Naive B cell (primary cell): ENCODE measurements around the gene ULBP1. TPM values are rescaled to one million over a fixed set of nuclear protein-coding genes. Genes with fewer than 3 reads are reported as not detected.
A peak's percentile ranks its signal among the peaks of the same experiment; 100 is the strongest.
"Not testable (repeated sequence)": the region's sequence is repeated elsewhere in the genome, so short reads cannot be mapped to it uniquely, and the experiment has no call there.

Experiments
- ATAC-seq, 2 donors: fragments of 150-1000 bp; cut with Tn5 transposase; 2 replicates each; pipeline ENCODE4 v1.10.0; 2021; ENCODE audit warnings: low read depth in 2 of 2, mild to moderate bottlenecking in 2 of 2, moderate library complexity in 2 of 2
- DNase-seq: peaks from one replicate; pipeline ENCODE4 v3.0.0; 2022
- H3K27ac Mint-ChIP-seq, 6 donors: one replicate each; pipeline ENCODE4 v1.8.0; 2020 to 2022; ENCODE audit warnings: mild to moderate bottlenecking in 6 of 6, mixed read lengths in 6 of 6, moderate library complexity in 5 of 6, inconsistent platforms in 2 of 6
- H3K27me3 Mint-ChIP-seq, 3 donors: one replicate each; pipeline ENCODE4 v1.8.0; 2021 to 2022; ENCODE audit warnings: mixed read lengths in 3 of 3, mild to moderate bottlenecking in 1 of 3
- H3K36me3 Mint-ChIP-seq, 2 donors: one replicate each; pipeline ENCODE4 v1.8.0; 2020 to 2022; ENCODE audit warnings: mixed read lengths in 2 of 2, inconsistent platforms in 1 of 2, mild to moderate bottlenecking in 1 of 2
- H3K4me1 Mint-ChIP-seq, 3 donors: one replicate each; pipeline ENCODE4 v1.8.0; 2020 to 2022; ENCODE audit warnings: mixed read lengths in 3 of 3, inconsistent platforms in 1 of 3, mild to moderate bottlenecking in 1 of 3, moderate library complexity in 1 of 3
- H3K4me3 Mint-ChIP-seq, 8 donors: one replicate each; pipeline ENCODE4 v1.8.0; 2020 to 2022; ENCODE audit warnings: mild to moderate bottlenecking in 8 of 8, mixed read lengths in 8 of 8, moderate library complexity in 8 of 8, inconsistent platforms in 2 of 8
- H3K9me3 Mint-ChIP-seq, 7 donors: one replicate each; pipeline ENCODE4 v1.8.0; 2020 to 2022; ENCODE audit warnings: mixed read lengths in 7 of 7, mild to moderate bottlenecking in 5 of 7, inconsistent platforms in 2 of 7, moderate library complexity in 1 of 7
- polyA plus RNA-seq, 6 donors: library from polyadenylated mRNA; unstranded; fragments of 300-500 nt; fragmentation: Illumina TruSeq; gene quantifications; one replicate each; pipeline ENCODE4 v1.2.3, GENCODE V29; 2021; ENCODE audit warnings: low read depth in 6 of 6

ULBP1 gene
- polyA plus RNA-seq, 6 donors from 2014 or later = not detected

DNA sequence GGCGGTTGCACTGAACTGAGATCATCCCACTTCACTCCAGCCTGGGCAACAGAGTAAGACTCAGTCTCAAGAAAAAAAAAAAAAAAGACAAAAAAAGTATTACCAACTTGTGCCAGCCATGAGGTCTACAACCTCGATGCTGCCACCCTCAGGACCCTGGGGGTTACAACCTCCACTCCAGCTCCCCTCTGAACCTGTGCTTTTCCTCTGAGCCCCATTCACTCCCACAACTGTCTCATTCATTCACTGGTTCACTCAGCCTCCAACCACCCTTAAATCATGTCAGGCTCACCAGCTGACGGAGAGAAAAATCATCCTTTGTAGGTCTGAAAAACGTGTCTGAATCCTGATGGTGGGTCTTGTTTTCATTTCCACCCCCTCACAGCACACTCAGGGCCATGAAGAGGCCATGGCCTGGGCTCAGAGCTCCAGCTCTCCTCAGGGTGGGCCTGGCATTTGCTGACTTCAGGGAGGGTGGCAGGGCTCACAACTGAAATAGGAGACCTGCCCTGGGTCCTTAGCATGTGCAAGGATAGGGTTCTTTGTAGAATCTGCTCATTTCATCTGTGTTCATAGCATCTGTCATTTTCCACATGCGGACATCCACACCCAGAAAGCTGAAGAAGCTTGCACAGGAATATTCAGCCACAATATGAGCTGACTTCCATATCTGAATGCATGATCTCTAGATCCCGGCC is 1.9 kb upstream of the ULBP1 start:
- peak overlapping the region in 2 of 6 donors; percentile 3 to 63 for H3K27ac Mint-ChIP-seq
- DNase-seq = no peak
- peak overlapping the region in 2 of 8 donors; percentile 12 to 65 for H3K4me3 Mint-ChIP-seq
- ATAC-seq = peak; percentile 19 to 21
- peaks cover 31 to 38% (median 36%) of the 10 kb centered on the region in 3 donors for H3K4me1 Mint-ChIP-seq
- peaks cover 76 to 86% (median 85%) of the 10 kb centered on the region in 3 donors for H3K27me3 Mint-ChIP-seq
- H3K9me3 Mint-ChIP-seq = peaks cover 0 to 6% (median 0%) of the 10 kb centered on the region in 7 donors
- H3K36me3 Mint-ChIP-seq = peaks cover 0 to 15% of the 10 kb centered on the region in 2 donors

DNA sequence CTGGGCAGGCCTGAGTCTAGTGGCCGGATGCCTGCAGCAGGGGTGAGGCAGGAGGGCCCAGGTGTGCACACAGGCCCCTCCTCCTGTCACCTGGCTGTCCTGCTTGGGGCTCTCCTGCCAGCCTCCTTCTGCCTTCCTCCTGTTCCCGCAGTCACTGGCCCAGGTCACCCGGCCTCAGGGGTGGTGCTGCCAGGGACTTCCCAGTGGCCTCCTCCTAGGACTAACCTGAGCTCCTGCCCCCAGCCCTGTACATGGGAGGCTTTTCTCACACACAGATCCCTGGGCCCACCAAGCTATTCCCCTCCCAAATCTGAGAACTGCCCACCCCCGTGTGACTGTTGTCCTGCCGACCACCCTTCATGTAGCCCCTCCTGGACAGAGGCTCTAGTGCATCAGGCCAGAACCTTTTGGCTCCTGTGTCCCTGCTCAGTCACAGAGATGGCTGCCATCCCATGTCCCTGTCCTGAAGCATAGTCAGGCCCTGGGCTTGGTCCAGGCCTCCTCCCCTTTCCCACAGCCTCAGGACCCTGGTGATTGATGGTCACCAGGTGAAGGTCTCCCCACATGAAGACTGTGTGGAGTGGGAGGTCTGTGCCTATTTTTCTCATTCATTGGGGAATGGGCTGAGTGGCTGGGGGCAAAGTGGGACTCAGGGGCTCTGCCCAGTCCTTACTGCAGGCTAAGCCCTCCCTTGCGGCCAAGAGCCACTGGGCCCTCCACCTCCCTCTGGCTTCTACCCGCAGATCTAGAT is 1.1 kb upstream of the ULBP1 start:
- peaks cover 0 to 6% (median 0%) of the 10 kb centered on the region in 7 donors for H3K9me3 Mint-ChIP-seq
- peaks cover 84 to 92% (median 92%) of the 10 kb centered on the region in 3 donors for H3K27me3 Mint-ChIP-seq
- H3K36me3 Mint-ChIP-seq = peaks cover 0 to 15% of the 10 kb centered on the region in 2 donors
- peak overlapping the region; percentile 81 to 98 (median 94) for H3K4me3 Mint-ChIP-seq
- peak overlapping the region in 3 of 6 donors; percentile 57 to 90 (median 85) for H3K27ac Mint-ChIP-seq
- H3K4me1 Mint-ChIP-seq = peaks cover 31 to 38% (median 36%) of the 10 kb centered on the region in 3 donors
- ATAC-seq (no peak), DNase-seq (no peak)

DNA sequence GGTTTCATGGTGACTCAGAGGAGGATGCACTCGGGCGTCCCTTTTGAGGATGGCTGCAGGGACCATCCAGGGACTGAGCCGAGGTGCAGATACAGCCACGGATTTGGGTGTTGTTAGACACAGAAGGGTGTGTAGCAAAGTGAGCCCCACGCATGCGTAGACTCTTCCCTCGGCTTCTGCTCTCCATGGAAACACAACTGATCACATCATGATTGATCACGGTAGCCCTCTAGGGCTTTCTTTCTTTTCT is 606 bp upstream of the ULBP1 start:
- DNase-seq = no peak
- peak in 1 of 2 donors; percentile 1 for ATAC-seq
- Mint-ChIP-seq H3K27me3 (peaks cover 85 to 93% (median 92%) of the 10 kb centered on the region in 3 donors), H3K4me1 (peaks cover 31 to 38% (median 36%) of the 10 kb centered on the region in 3 donors), H3K4me3 (peak overlapping the region; percentile 81 to 98 (median 94)), H3K9me3 (peaks cover 0 to 6% (median 0%) of the 10 kb centered on the region in 7 donors), H3K36me3 (peaks cover 0 to 15% of the 10 kb centered on the region in 2 donors), H3K27ac (peak overlapping the region in 5 of 6 donors; percentile 57 to 92 (median 85))

DNA sequence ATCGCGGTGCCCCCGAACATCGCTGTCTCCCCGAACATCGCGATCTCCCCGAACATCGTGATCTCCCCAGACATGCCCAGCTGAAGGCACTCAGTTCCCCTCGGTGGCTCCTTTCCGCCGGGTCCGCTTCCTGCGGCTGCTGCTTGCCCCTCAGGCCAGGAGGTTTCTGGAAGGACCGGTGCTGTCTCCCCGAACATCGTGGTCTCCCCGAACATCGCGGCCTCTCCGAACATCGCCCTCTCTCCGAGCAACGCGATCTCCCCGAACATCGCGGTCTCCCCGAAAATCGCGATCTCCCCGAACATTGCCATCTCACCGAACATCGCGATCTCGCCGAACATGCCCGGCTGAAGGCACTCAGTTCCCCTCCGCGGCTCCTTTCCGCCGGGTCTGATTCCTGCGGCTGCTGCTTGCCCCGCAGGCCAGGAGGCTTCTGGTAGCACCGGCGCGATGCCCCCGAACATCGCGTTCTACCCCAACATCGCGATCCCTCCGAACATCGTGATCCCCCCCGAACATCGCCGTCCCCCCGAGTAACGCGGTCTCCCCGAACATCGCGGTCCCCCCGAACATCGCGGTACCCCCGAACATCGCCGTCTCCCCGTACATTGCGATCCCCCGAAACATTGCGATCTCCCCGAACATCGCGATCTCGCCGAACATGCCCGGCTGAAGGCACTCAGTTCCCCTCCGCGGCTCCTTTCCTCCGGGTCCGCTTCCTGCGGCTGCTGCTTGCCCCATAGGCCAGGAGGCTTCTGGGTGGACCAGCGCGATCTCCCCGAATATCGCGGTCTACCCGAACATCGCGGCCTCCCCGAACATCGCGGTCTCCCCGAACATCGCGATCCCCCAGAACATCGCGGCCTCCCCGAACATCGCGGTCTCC is 808 bp downstream of the ULBP1 start:
- peaks cover 31 to 38% (median 36%) of the 10 kb centered on the region in 3 donors for H3K4me1 Mint-ChIP-seq
- H3K4me3 Mint-ChIP-seq = peak overlapping the region; percentile 81 to 98 (median 94)
- peaks cover 0 to 15% of the 10 kb centered on the region in 2 donors for H3K36me3 Mint-ChIP-seq
- H3K9me3 Mint-ChIP-seq = peaks cover 0 to 6% (median 0%) of the 10 kb centered on the region in 7 donors
- H3K27me3 Mint-ChIP-seq = peaks cover 84 to 93% (median 92%) of the 10 kb centered on the region in 3 donors
- no peak for ATAC-seq
- peak overlapping the region; percentile 76 to 95 (median 92) for H3K27ac Mint-ChIP-seq
- DNase-seq = peak; percentile 31

- Mint-ChIP-seq H3K4me1 (peaks cover 31 to 38% (median 36%) of the 10 kb centered on the region in 3 donors), H3K4me3 (peak overlapping the region; percentile 81 to 98 (median 94)), H3K9me3 (peaks cover 0 to 6% (median 0%) of the 10 kb centered on the region in 7 donors), H3K27ac (peak overlapping the region in 5 of 6 donors; percentile 76 to 95 (median 90)), H3K36me3 (peaks cover 0 to 20% of the 10 kb centered on the region in 2 donors), H3K27me3 (peaks cover 84 to 93% (median 92%) of the 10 kb centered on the region in 3 donors)
- ATAC-seq = peak; percentile 22 to 30
- peak; percentile 39 for DNase-seq
These were observed 1.7 kb downstream of the ULBP1 start for GRCh38 chr6:149965194-149966020.

DNA sequence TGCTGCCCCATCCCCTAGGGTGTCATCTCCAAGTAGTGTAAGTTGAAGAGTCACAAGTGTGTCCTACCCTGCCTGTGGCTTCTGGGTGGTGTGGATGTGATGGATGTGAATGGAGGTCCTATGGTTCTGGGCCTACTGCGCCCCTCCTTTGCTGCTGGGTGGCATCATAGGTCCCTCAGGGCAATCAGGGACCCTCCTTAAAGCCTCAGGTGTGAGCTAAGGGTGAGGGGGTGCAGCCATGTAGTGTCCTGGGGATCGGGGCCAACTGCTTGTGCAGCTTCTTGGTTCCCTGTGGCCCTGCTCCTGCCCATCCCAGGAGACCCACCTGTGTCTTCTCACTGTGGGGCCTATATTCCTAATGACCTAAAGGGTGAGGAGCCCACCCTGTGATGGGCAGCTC is 2.6 kb downstream of the ULBP1 start:
- DNase-seq, ATAC-seq, H3K9me3 Mint-ChIP-seq: not testable (repeated sequence)
- H3K4me1 Mint-ChIP-seq = peaks cover 31 to 38% (median 36%) of the 10 kb centered on the region in 3 donors
- peaks cover 85 to 94% (median 93%) of the 10 kb centered on the region in 3 donors for H3K27me3 Mint-ChIP-seq
- H3K36me3 Mint-ChIP-seq = peaks cover 0 to 23% of the 10 kb centered on the region in 2 donors
- H3K27ac Mint-ChIP-seq = peak overlapping the region in 1 of 6 donors; percentile 90
- peak overlapping the region in 5 of 8 donors; percentile 92 to 98 (median 94) for H3K4me3 Mint-ChIP-seq

- Mint-ChIP-seq H3K36me3 (peaks cover 0 to 23% of the 10 kb centered on the region in 2 donors), H3K27ac (peak overlapping the region in 1 of 6 donors; percentile 66), H3K4me1 (peaks cover 29 to 35% (median 33%) of the 10 kb centered on the region in 3 donors), H3K4me3 (peak overlapping the region in 1 of 8 donors; percentile 39), H3K9me3 (peaks cover 0 to 6% (median 0%) of the 10 kb centered on the region in 7 donors), H3K27me3 (peaks cover 83 to 90% (median 87%) of the 10 kb centered on the region in 3 donors)
- no peak for DNase-seq
- ATAC-seq = no peak
These were observed 3.8 kb downstream of the ULBP1 start for GRCh38 chr6:149967591-149967990.

- H3K9me3 Mint-ChIP-seq, DNase-seq, ATAC-seq: not testable (repeated sequence)
- Mint-ChIP-seq H3K4me3 (peak overlapping the region in 1 of 8 donors; percentile 39), H3K27me3 (peaks cover 83 to 90% (median 85%) of the 10 kb centered on the region in 3 donors), H3K4me1 (peaks cover 27 to 31% (median 29%) of the 10 kb centered on the region in 3 donors), H3K27ac (peak overlapping the region in 2 of 6 donors; percentile 19 to 66), H3K36me3 (peaks cover 2 to 23% of the 10 kb centered on the region in 2 donors)
These were observed 4.3 kb downstream of the ULBP1 start for GRCh38 chr6:149967999-149968398.

GRCh38 chr6:149968909-149969308 is 5.2 kb downstream of the ULBP1 start:
- H3K27ac Mint-ChIP-seq, ATAC-seq, DNase-seq, H3K9me3 Mint-ChIP-seq, H3K4me3 Mint-ChIP-seq: not testable (repeated sequence)
- Mint-ChIP-seq H3K36me3 (peaks cover 3 to 23% of the 10 kb centered on the region in 2 donors), H3K27me3 (peaks cover 77 to 87% (median 82%) of the 10 kb centered on the region in 3 donors), H3K4me1 (peaks cover 19 to 22% (median 22%) of the 10 kb centered on the region in 3 donors)

- H3K27me3 Mint-ChIP-seq = peaks cover 78 to 87% (median 82%) of the 10 kb centered on the region in 3 donors
- peaks cover 3 to 18% of the 10 kb centered on the region in 2 donors for H3K36me3 Mint-ChIP-seq
- no peak overlapping the region for H3K4me3 Mint-ChIP-seq
- ATAC-seq (no peak), DNase-seq (no peak)
- H3K27ac Mint-ChIP-seq = no peak overlapping the region
- H3K9me3 Mint-ChIP-seq = peaks cover 0 to 6% (median 0%) of the 10 kb centered on the region in 7 donors
- peaks cover 13 to 15% (median 14%) of the 10 kb centered on the region in 3 donors for H3K4me1 Mint-ChIP-seq
These were observed 5.9 kb downstream of the ULBP1 start for GRCh38 chr6:149969635-149970034.

DNA sequence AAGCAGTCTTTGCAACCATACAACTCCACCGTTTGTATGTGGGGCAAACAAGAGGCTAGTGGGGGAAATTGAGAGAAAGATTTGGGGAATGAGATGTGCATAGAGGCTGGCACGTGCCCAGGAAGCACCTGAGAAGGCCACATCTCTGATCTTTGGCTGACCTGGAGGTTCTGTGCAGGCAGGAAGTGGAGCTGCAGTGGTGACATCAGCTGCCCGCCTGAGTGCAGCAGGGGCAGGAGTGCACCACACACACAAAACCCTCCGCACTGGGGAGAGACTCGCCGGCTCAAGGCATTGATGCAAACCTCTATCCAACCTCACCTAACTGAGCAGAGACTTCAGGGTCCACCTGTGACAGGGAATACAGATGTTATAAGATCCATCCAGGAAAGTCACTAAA is 10.7 kb downstream of the ULBP1 start:
- H3K9me3 Mint-ChIP-seq, H3K4me3 Mint-ChIP-seq, DNase-seq, H3K27ac Mint-ChIP-seq, H3K4me1 Mint-ChIP-seq, H3K36me3 Mint-ChIP-seq: not testable (repeated sequence)
- H3K27me3 Mint-ChIP-seq = peaks cover 79 to 93% (median 84%) of the 10 kb centered on the region in 3 donors
- ATAC-seq = peak; percentile 78 to 87

DNA sequence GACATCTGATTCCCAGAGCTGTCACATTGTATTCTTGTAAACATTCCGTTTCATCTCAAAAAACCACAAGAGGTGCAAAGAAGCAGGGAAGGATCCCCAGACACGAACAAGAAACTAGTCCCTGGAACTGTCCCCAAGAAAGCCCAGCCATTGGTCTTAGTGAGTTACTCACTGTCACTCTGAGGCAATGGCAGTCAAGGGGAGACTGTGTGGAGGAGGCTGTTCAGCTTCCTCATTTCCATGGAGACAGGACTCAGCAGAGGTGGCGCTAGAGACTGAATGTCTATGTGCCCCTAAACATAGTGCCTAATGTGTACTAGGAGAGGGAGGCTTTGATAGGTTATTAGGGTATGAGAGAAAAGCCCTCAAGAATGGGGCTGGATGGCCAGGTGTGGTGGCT is 11.1 kb downstream of the ULBP1 start:
- ATAC-seq (peak; percentile 67 to 77), DNase-seq (no peak)
- H3K9me3 Mint-ChIP-seq = no peaks in the 10 kb centered on the region
- H3K4me3 Mint-ChIP-seq = no peak overlapping the region
- no peaks in the 10 kb centered on the region for H3K4me1 Mint-ChIP-seq
- peaks cover 3 to 9% of the 10 kb centered on the region in 2 donors for H3K36me3 Mint-ChIP-seq
- peaks cover 78 to 90% (median 83%) of the 10 kb centered on the region in 3 donors for H3K27me3 Mint-ChIP-seq
- no peak overlapping the region for H3K27ac Mint-ChIP-seq
